Caco-2 (cell line): Measurements from ENCODE around the gene SLC16A12. TPM values are rescaled to one million over a fixed set of nuclear protein-coding genes. Genes with fewer than 3 reads are reported as not detected.

ENCODE experiments used
- BruUV-seq: library from RNA; stranded (reverse); fragments of 400-500 nt; replicated peaks from 2 replicates; lab custom pipeline; 2021; lab: Mats Ljungman, UMichigan
- CTCF ChIA-PET: fragments of 300-600 bp; sonication (Branson Sonifier 250); formaldehyde crosslinking; loops from one replicate; lab custom pipeline; 2022; ENCODE audit warnings: antibody characterized with exemption; lab: Charles Lee
- POLR2A ChIA-PET: fragments of 300-600 bp; sonication (Branson Sonifier 250); formaldehyde crosslinking; loops from one replicate; lab custom pipeline; 2022; ENCODE audit warnings: antibody characterized with exemption; lab: Charles Lee
- DNase-seq, 2 experiments: peaks; one replicate each; pipeline versions ENCODE4 v3.0.0 to v3.0.0-alpha.2; 2020 to 2022
- H3K27me3 ChIP-seq: replicated peaks from 2 replicates; pipeline ENCODE4 v1.6.0; 2011; ENCODE audit warnings: low read length; ENCODE audit not compliant: control insufficient read depth, insufficient read depth
- H3K36me3 ChIP-seq: 2 replicates; pipeline ENCODE4 v1.5.1; 2011; ENCODE audit warnings: low read length; ENCODE audit not compliant: control insufficient read depth, insufficient read depth
- H3K4me1 ChIP-seq: fragments of 250-450 bp; sonication (Bioruptor Pico); 2 replicates; pipeline ENCODE4 v1.5.1; 2020; ENCODE audit warnings: mild to moderate bottlenecking
- H3K4me3 ChIP-seq: 2 replicates; pipeline ENCODE4 v1.5.1; 2011; ENCODE audit warnings: low read depth, mild to moderate bottlenecking, control low read depth, low read length
- H3K9me3 ChIP-seq: fragments of 250-450 bp; sonication (Bioruptor Pico); 2 replicates; pipeline ENCODE4 v1.5.1; 2020; ENCODE audit warnings: mild to moderate bottlenecking, moderate library complexity
- H3K27ac Mint-ChIP-seq: one replicate; pipeline ENCODE4 v1.8.0; 2022; ENCODE audit warnings: mixed read lengths; ENCODE audit not compliant: unreplicated experiment
- H3K27me3 Mint-ChIP-seq: one replicate; pipeline ENCODE4 v1.8.0; 2022; ENCODE audit warnings: mixed read lengths; ENCODE audit not compliant: insufficient read depth, unreplicated experiment
- H3K36me3 Mint-ChIP-seq: one replicate; pipeline ENCODE4 v1.8.0; 2022; ENCODE audit warnings: mild to moderate bottlenecking, mixed read lengths; ENCODE audit not compliant: insufficient read depth, unreplicated experiment
- H3K4me1 Mint-ChIP-seq: one replicate; pipeline ENCODE4 v1.8.0; 2022; ENCODE audit warnings: low read depth, mixed read lengths; ENCODE audit not compliant: unreplicated experiment
- H3K4me3 Mint-ChIP-seq: one replicate; pipeline ENCODE4 v1.8.0; 2022; ENCODE audit warnings: mild to moderate bottlenecking, moderate library complexity, mixed read lengths; ENCODE audit not compliant: unreplicated experiment
- H3K9me3 Mint-ChIP-seq: one replicate; pipeline ENCODE4 v1.8.0; 2022; ENCODE audit warnings: mixed read lengths; ENCODE audit not compliant: unreplicated experiment
- CTCF ChIP-seq, 2 experiments: fragments of 200-600 bp in 1 of 2; IDR thresholded peaks; 1 replicate in 1 of 2; 2 replicates in 1 of 2; pipeline versions ENCODE4 v1.5.1 to v1.8.0; 2011 to 2022; ENCODE audit warnings: antibody characterized with exemption in 1 of 2, control low read depth in 1 of 2, inconsistent platforms in 1 of 2, low read depth in 1 of 2, low read length in 1 of 2, mild to moderate bottlenecking in 1 of 2, moderate library complexity in 1 of 2; ENCODE audit not compliant: insufficient read depth in 1 of 2, severe bottlenecking in 1 of 2, unreplicated experiment in 1 of 2
- intact Hi-C: fragments of 100-400 bp; cut with micrococcal nuclease; formaldehyde crosslinking; loops from one replicate; pipeline ENCODE4 v1.10.0; 2022; ENCODE audit not compliant: unreplicated experiment
- total RNA-seq: library from RNA; stranded (reverse); gene quantifications from 2 replicates; pipeline ENCODE4 v1.2.3, GENCODE V29; 2022

SLC16A12 gene
- total RNA-seq, 1 experiment from 2014 or later: not detected

GRCh38 chr10:89442289-89442688, 93.1 kb downstream of the SLC16A12 start:
- DNase-seq: no peak
- Histone ChIP-seq H3K27me3 (peaks cover 2% of the 10 kb centered on the region), H3K4me1 (no peaks in the 10 kb centered on the region), H3K4me3 (no peak overlapping the region), H3K9me3 (no peaks in the 10 kb centered on the region), H3K36me3 (no peaks in the 10 kb centered on the region)
- H3K4me1 Mint-ChIP-seq: no peaks in the 10 kb centered on the region
- no peaks in the 10 kb centered on the region for H3K36me3 Mint-ChIP-seq
- no peak overlapping the region for H3K4me3 Mint-ChIP-seq
- peaks cover 6% of the 10 kb centered on the region for H3K9me3 Mint-ChIP-seq
- no TSS peak for BruUV-seq
- POLR2A ChIA-PET: no interaction called here
- no peak for TF ChIP-seq CTCF (IDR thresholded peaks at IDR 0.05; ENCODE audit: insufficient read depth in 1 of 2, low read depth in 1 of 2, low read length in 1 of 2, severe bottlenecking in 1 of 2, unreplicated experiment in 1 of 2)
- peaks cover 12% of the 10 kb centered on the region for H3K27me3 Mint-ChIP-seq
- no peak overlapping the region for H3K27ac Mint-ChIP-seq
- CTCF ChIA-PET: no interaction called here
- intact Hi-C loops: no loop called here

- ChIA-PET CTCF (no interaction called here), POLR2A (no interaction called here)
- TF ChIP-seq CTCF (IDR thresholded peaks at IDR 0.05; ENCODE audit: insufficient read depth in 1 of 2, low read depth in 1 of 2, low read length in 1 of 2, severe bottlenecking in 1 of 2, unreplicated experiment in 1 of 2): no peak
- H3K4me1 ChIP-seq: no peaks in the 10 kb centered on the region
- DNase-seq: no peak
- no peaks in the 10 kb centered on the region for H3K36me3 ChIP-seq
- peaks cover 1% of the 10 kb centered on the region for H3K9me3 Mint-ChIP-seq
- peaks cover 7% of the 10 kb centered on the region for H3K27me3 Mint-ChIP-seq
- H3K4me3 Mint-ChIP-seq: no peak overlapping the region
- H3K27ac Mint-ChIP-seq: no peak overlapping the region
- intact Hi-C loops: no loop called here
- H3K9me3 ChIP-seq: no peaks in the 10 kb centered on the region
- H3K4me3 ChIP-seq: no peak overlapping the region
- H3K36me3 Mint-ChIP-seq: no peaks in the 10 kb centered on the region
- H3K4me1 Mint-ChIP-seq: no peaks in the 10 kb centered on the region
- BruUV-seq: no TSS peak
- peaks cover 2% of the 10 kb centered on the region for H3K27me3 ChIP-seq
Observed at GRCh38 chr10:89440226-89441009, 95.0 kb downstream of the SLC16A12 start.

- intact Hi-C loops: no loop called here
- no peaks in the 10 kb centered on the region for H3K4me1 ChIP-seq
- TF ChIP-seq CTCF (IDR thresholded peaks at IDR 0.05; ENCODE audit: insufficient read depth in 1 of 2, low read depth in 1 of 2, low read length in 1 of 2, severe bottlenecking in 1 of 2, unreplicated experiment in 1 of 2): no peak
- H3K9me3 ChIP-seq: no peaks in the 10 kb centered on the region
- ChIA-PET POLR2A (no interaction called here), CTCF (no interaction called here)
- H3K27me3 ChIP-seq: peaks cover 2% of the 10 kb centered on the region
- no peak overlapping the region for H3K4me3 ChIP-seq
- no peaks in the 10 kb centered on the region for H3K9me3 Mint-ChIP-seq
- no peak for DNase-seq
- no peaks in the 10 kb centered on the region for H3K36me3 Mint-ChIP-seq
- no peaks in the 10 kb centered on the region for H3K4me1 Mint-ChIP-seq
- H3K27ac Mint-ChIP-seq: no peak overlapping the region
- H3K27me3 Mint-ChIP-seq: peaks cover 13% of the 10 kb centered on the region
- H3K4me3 Mint-ChIP-seq: no peak overlapping the region
- no TSS peak for BruUV-seq
- no peaks in the 10 kb centered on the region for H3K36me3 ChIP-seq
Observed at GRCh38 chr10:89438525-89438924, 96.9 kb downstream of the SLC16A12 start.
